H1 (cell line): ENCODE results near the gene SLC25A45. TPM values are rescaled to one million over a fixed set of nuclear protein-coding genes. Genes with fewer than 3 reads are reported as not detected.

Source experiments
- EGR1 ChIP-seq: IDR thresholded peaks from 2 replicates; pipeline ENCODE4 v1.6.1; 2011; ENCODE audit warnings: low read depth, low read length, borderline replicate concordance
- TBP ChIP-seq: IDR thresholded peaks from 2 replicates; pipeline ENCODE4 v1.6.1; 2011; ENCODE audit warnings: low read depth, low read length, improper control_type of control experiment
- polyA plus RNA-seq, 7 experiments: library from polyadenylated mRNA; depleted of rRNA in 3 of 7; stranded (reverse) in 5 of 7; unstranded in 2 of 7; fragments of >200 nt in 5 of 7; fragments of 200-250 nt in 2 of 7; gene quantifications; 1 replicate in 5 of 7; 2 replicates in 1 of 7; 4 replicates in 1 of 7; pipeline versions ENCODE4 v1.2.1 to v1.2.3, GENCODE V29; 2011 to 2013; ENCODE audit warnings: missing spikeins in 2 of 7, mixed read lengths in 2 of 7
- total RNA-seq: library from RNA; stranded (reverse); fragmentation: NEBNext Ultra II Directional; extraction: Animal tissue kit (Norgen Biotek cat#: 25700); gene quantifications from 2 replicates; pipeline ENCODE4 v1.2.1, GENCODE V29; 2021

Gene SLC25A45
- total and polyA plus RNA-seq, 2 of the 8 experiments (the other 6 are each of a cell fraction or from before 2014, with no cell fraction given), result 0.54 to 0.59 TPM

DNA sequence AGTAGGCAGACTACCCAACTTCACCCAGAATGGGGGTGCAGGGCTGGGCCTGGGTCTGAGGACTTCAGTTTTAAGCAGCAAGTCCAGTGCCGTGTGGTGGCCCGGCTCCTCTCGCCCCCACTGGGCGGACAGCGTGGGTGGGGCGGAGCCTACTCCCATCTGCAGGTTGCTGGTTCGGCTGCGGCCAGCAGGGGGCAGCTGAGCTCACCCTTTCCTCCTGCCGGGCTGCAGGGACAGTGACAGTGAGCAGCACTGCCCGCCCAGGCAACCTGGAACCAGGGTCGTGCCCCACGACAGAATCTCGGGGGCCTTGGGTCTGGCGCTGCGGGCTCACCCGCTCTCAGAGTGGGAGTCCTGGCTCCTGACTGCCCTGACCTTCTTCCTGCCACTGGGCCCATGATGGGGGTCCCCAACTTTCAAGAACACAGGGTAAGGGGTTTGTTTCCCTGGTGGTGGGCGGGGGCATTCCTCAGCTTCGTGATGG lies 33.9 kb upstream of the SLC25A45 start (continued):
- TF ChIP-seq TBP (no peak; the same call in 1 of the 2 replicates), EGR1 (peak; percentile 90)
